Measurements from ENCODE around the gene PACS1. TPM values are rescaled to one million over a fixed set of nuclear protein-coding genes. Genes with fewer than 3 reads are reported as not detected.

PACS1 gene
- total RNA-seq, 3 donors from 2014 or later: 14.4 to 44.9 (median 18.9) TPM

- Histone ChIP-seq H3K36me3 (ENCODE audit: low read depth) (no peaks in the 10 kb centered on the region), H3K4me1 (ENCODE audit: low read depth) (no peaks in the 10 kb centered on the region), H3K9me3 (no peaks in the 10 kb centered on the region), H3K4me3 (no peak overlapping the region)
- intact Hi-C loops (cut with DNase I, micrococcal nuclease): no loop called here
- DNase-seq (no peak), ATAC-seq (no peak)
- no peak for TF ChIP-seq CTCF (IDR thresholded peaks at IDR 0.05)
Observed at GRCh38 chr11:66042227-66042995, 27.7 kb upstream of the PACS1 start.

- Histone ChIP-seq H3K4me3 (no peak overlapping the region), H3K36me3 (ENCODE audit: low read depth) (no peaks in the 10 kb centered on the region), H3K9me3 (no peaks in the 10 kb centered on the region), H3K4me1 (ENCODE audit: low read depth) (no peaks in the 10 kb centered on the region)
- TF ChIP-seq CTCF (IDR thresholded peaks at IDR 0.05): no peak
- intact Hi-C loops (cut with DNase I, micrococcal nuclease): no loop called here
- ATAC-seq: no peak
- DNase-seq: no peak
Observed at GRCh38 chr11:66042996-66043906, 26.8 kb upstream of the PACS1 start.

- ATAC-seq (no peak), DNase-seq (no peak)
- H3K4me3 ChIP-seq: no peak overlapping the region
- TF ChIP-seq CTCF (IDR thresholded peaks at IDR 0.05): no peak
- H3K4me1 ChIP-seq (ENCODE audit: low read depth): no peaks in the 10 kb centered on the region
- H3K9me3 ChIP-seq: no peaks in the 10 kb centered on the region
- no peaks in the 10 kb centered on the region for H3K36me3 ChIP-seq (ENCODE audit: low read depth)
- intact Hi-C loops (cut with DNase I, micrococcal nuclease): no loop called here
Observed at GRCh38 chr11:66044757-66045156, 25.3 kb upstream of the PACS1 start.

- DNase-seq: peak; percentile 76 to 80 (median 79)
- TF ChIP-seq CTCF (IDR thresholded peaks at IDR 0.05): peak; percentile 79
- peak; percentile 91 for ATAC-seq
- intact Hi-C loops (cut with DNase I, micrococcal nuclease): no loop called here
- H3K4me1 ChIP-seq (ENCODE audit: low read depth): no peaks in the 10 kb centered on the region
- no peaks in the 10 kb centered on the region for H3K9me3 ChIP-seq
- H3K36me3 ChIP-seq (ENCODE audit: low read depth): no peaks in the 10 kb centered on the region
- no peak overlapping the region for H3K4me3 ChIP-seq
Observed at GRCh38 chr11:66045177-66045639, 24.9 kb upstream of the PACS1 start.

GRCh38 chr11:66046901-66047300 is 23.2 kb upstream of the PACS1 start:
- no peaks in the 10 kb centered on the region for H3K9me3 ChIP-seq
- no peak overlapping the region for H3K4me3 ChIP-seq
- peaks cover 11% of the 10 kb centered on the region for H3K4me1 ChIP-seq (ENCODE audit: low read depth)
- intact Hi-C loops (cut with DNase I, micrococcal nuclease): no loop called here
- no peaks in the 10 kb centered on the region for H3K36me3 ChIP-seq (ENCODE audit: low read depth)
- DNase-seq (no peak), ATAC-seq (no peak)
- TF ChIP-seq CTCF (IDR thresholded peaks at IDR 0.05): no peak

Measured in mucosa of descending colon (tissue), 3 donors.